ENCODE measurements around the gene YPEL4. TPM values are rescaled to one million over a fixed set of nuclear protein-coding genes. Genes with fewer than 3 reads are reported as not detected.

YPEL4 gene
- total and polyA plus RNA-seq, 7 donors = 0.08 to 0.90 (median 0.20) TPM; not detected in 1

GRCh38 chr11:57615308-57615707 is 34.4 kb downstream of the YPEL4 start:
- no peak overlapping the region for H3K27ac ChIP-seq
- no peak for TF ChIP-seq CTCF (IDR thresholded peaks at IDR 0.05)
- H3K27me3 ChIP-seq (ENCODE audit: insufficient read depth in 3 of 3, low read length in 2 of 3) = peaks cover 0 to 4% (median 0%) of the 10 kb centered on the region in 3 donors
- H3K4me3 ChIP-seq = no peak overlapping the region
- H3K4me1 ChIP-seq = no peaks in the 10 kb centered on the region
- peaks cover 0 to 26% of the 10 kb centered on the region in 2 donors for H3K36me3 ChIP-seq (ENCODE audit: insufficient read depth in 1 of 2, low read depth in 1 of 2)
- intact Hi-C loops (cut with DNase I) = no loop called here
- 56 to 74% (median 72%) methylated on average over 1 of the region's 1 CpG for WGBS, 3 donors
- no peak for DNase-seq
- H3K9me3 ChIP-seq = no peaks in the 10 kb centered on the region
- no peak for ATAC-seq

- no peaks in the 10 kb centered on the region for H3K4me1 ChIP-seq
- no peak overlapping the region for H3K4me3 ChIP-seq
- no peak overlapping the region for H3K27ac ChIP-seq
- peaks cover 0 to 26% of the 10 kb centered on the region in 2 donors for H3K36me3 ChIP-seq (ENCODE audit: insufficient read depth in 1 of 2, low read depth in 1 of 2)
- DNase-seq (no peak), ATAC-seq (no peak)
- peaks cover 0 to 4% (median 0%) of the 10 kb centered on the region in 3 donors for H3K27me3 ChIP-seq (ENCODE audit: insufficient read depth in 3 of 3, low read length in 2 of 3)
- 79 to 85% (median 82%) methylated on average over 10 of the region's 10 CpGs for WGBS, 3 donors
- H3K9me3 ChIP-seq = no peaks in the 10 kb centered on the region
- TF ChIP-seq CTCF (IDR thresholded peaks at IDR 0.05) = no peak
- intact Hi-C loops (cut with DNase I) = no loop called here
Measured at GRCh38 chr11:57614234-57614772, 35.4 kb downstream of the YPEL4 start.

GRCh38 chr11:57610170-57610569 is 39.5 kb downstream of the YPEL4 start:
- ATAC-seq (no peak), DNase-seq (no peak)
- WGBS, 3 donors = 88 to 91% (median 89%) methylated on average over 4 of the region's 4 CpGs
- Histone ChIP-seq H3K36me3 (ENCODE audit: insufficient read depth in 1 of 2, low read depth in 1 of 2) (peaks cover 0 to 46% of the 10 kb centered on the region in 2 donors), H3K9me3 (no peaks in the 10 kb centered on the region), H3K4me3 (no peak overlapping the region), H3K4me1 (no peaks in the 10 kb centered on the region), H3K27ac (no peak overlapping the region), H3K27me3 (ENCODE audit: insufficient read depth in 3 of 3, low read length in 2 of 3) (no peaks in the 10 kb centered on the region)
- no peak for TF ChIP-seq CTCF (IDR thresholded peaks at IDR 0.05)
- intact Hi-C loops (cut with DNase I) = no loop called here

GRCh38 chr11:57605028-57605420 is 44.7 kb downstream of the YPEL4 start:
- Histone ChIP-seq H3K27ac (no peak overlapping the region), H3K27me3 (ENCODE audit: insufficient read depth in 3 of 3, low read length in 2 of 3) (no peaks in the 10 kb centered on the region), H3K9me3 (no peaks in the 10 kb centered on the region), H3K4me3 (no peak overlapping the region), H3K36me3 (ENCODE audit: insufficient read depth in 1 of 2, low read depth in 1 of 2) (peaks cover 0 to 24% of the 10 kb centered on the region in 2 donors), H3K4me1 (no peaks in the 10 kb centered on the region)
- TF ChIP-seq CTCF (IDR thresholded peaks at IDR 0.05) = no peak
- ATAC-seq = no peak
- WGBS, 3 donors = 84 to 92% (median 88%) methylated on average over 5 of the region's 5 CpGs
- DNase-seq = no peak
- intact Hi-C loops (cut with DNase I) = no loop called here
